CD4-positive, CD25-positive, alpha-beta regulatory T cell (primary cell): ENCODE data around the gene BIN1. TPM values are rescaled to one million over a fixed set of nuclear protein-coding genes. Genes with fewer than 3 reads are reported as not detected.
A peak's percentile ranks its signal among the peaks of the same experiment; 100 is the strongest.

Experiments used
- ATAC-seq, 2 donors: fragments of 150-1000 bp; cut with Tn5 transposase; one replicate each; pipeline ENCODE4 v1.10.0; 2021; ENCODE audit warnings: low read depth in 2 of 2, moderate number of reproducible peaks in 2 of 2, moderate library complexity in 1 of 2
- DNase-seq, 3 donors: peaks; one replicate each; pipeline versions ENCODE4 v3.0.0 to v3.0.0-alpha.2; 2012 to 2022; ENCODE audit warnings: mixed read lengths in 1 of 3
- H3K27ac ChIP-seq: one replicate; pipeline ENCODE4 v1.7.0; 2013; ENCODE audit warnings: mild to moderate bottlenecking, low read length; ENCODE audit not compliant: insufficient read depth, poor library complexity, severe bottlenecking
- H3K27me3 ChIP-seq: one replicate; pipeline ENCODE4 v1.7.0; 2013; ENCODE audit warnings: low read length; ENCODE audit not compliant: control insufficient read depth, insufficient read depth
- H3K36me3 ChIP-seq: one replicate; pipeline ENCODE4 v1.7.0; 2013; ENCODE audit warnings: mild to moderate bottlenecking, low read length, moderate library complexity; ENCODE audit not compliant: control insufficient read depth, insufficient read depth
- H3K4me1 ChIP-seq: 2 replicates; pipeline ENCODE4 v1.7.0; 2013; ENCODE audit warnings: mild to moderate bottlenecking, low read length; ENCODE audit not compliant: insufficient read depth, control insufficient read depth, poor library complexity, severe bottlenecking
- H3K4me3 ChIP-seq: one replicate; pipeline ENCODE4 v1.7.0; 2013; ENCODE audit warnings: low read depth, mild to moderate bottlenecking, low read length, moderate library complexity
- H3K9me3 ChIP-seq, 2 experiments: 1 replicate in 1 of 2; 2 replicates in 1 of 2; pipeline ENCODE4 v1.7.0; 2013; ENCODE audit warnings: low read length in 2 of 2, mild to moderate bottlenecking in 1 of 2, moderate library complexity in 1 of 2; ENCODE audit not compliant: control insufficient read depth in 2 of 2
- H3K27ac Mint-ChIP-seq, 3 donors: one replicate each; pipeline ENCODE4 v1.8.0; 2020 to 2022; ENCODE audit warnings: mild to moderate bottlenecking in 3 of 3, mixed read lengths in 3 of 3, moderate library complexity in 2 of 3
- H3K27me3 Mint-ChIP-seq: one replicate; pipeline ENCODE4 v1.8.0; 2022; ENCODE audit warnings: mild to moderate bottlenecking, mixed read lengths
- H3K36me3 Mint-ChIP-seq: one replicate; pipeline ENCODE4 v1.8.0; 2020; ENCODE audit warnings: mixed read lengths
- H3K4me1 Mint-ChIP-seq, 4 donors: one replicate each; pipeline ENCODE4 v1.8.0; 2020 to 2022; ENCODE audit warnings: mixed read lengths in 4 of 4, mild to moderate bottlenecking in 1 of 4
- H3K4me3 Mint-ChIP-seq, 4 donors: one replicate each; pipeline ENCODE4 v1.8.0; 2020 to 2022; ENCODE audit warnings: mild to moderate bottlenecking in 4 of 4, mixed read lengths in 4 of 4, moderate library complexity in 3 of 4
- H3K9me3 Mint-ChIP-seq, 7 donors: one replicate each; pipeline ENCODE4 v1.8.0; 2020 to 2022; ENCODE audit warnings: mixed read lengths in 7 of 7, mild to moderate bottlenecking in 3 of 7, moderate library complexity in 2 of 7
- polyA plus RNA-seq, 4 donors: library from polyadenylated mRNA; unstranded; fragments of 300-500 nt; fragmentation: Illumina TruSeq; gene quantifications; one replicate each; pipeline ENCODE4 v1.2.3, GENCODE V29; 2021
- total RNA-seq: library from RNA; stranded (reverse); gene quantifications from one replicate; pipeline ENCODE4 v1.2.3, GENCODE V29; 2022

Gene BIN1
- total and polyA plus RNA-seq, 5 donors from 2014 or later = 131 to 228 (median 164) TPM

DNA sequence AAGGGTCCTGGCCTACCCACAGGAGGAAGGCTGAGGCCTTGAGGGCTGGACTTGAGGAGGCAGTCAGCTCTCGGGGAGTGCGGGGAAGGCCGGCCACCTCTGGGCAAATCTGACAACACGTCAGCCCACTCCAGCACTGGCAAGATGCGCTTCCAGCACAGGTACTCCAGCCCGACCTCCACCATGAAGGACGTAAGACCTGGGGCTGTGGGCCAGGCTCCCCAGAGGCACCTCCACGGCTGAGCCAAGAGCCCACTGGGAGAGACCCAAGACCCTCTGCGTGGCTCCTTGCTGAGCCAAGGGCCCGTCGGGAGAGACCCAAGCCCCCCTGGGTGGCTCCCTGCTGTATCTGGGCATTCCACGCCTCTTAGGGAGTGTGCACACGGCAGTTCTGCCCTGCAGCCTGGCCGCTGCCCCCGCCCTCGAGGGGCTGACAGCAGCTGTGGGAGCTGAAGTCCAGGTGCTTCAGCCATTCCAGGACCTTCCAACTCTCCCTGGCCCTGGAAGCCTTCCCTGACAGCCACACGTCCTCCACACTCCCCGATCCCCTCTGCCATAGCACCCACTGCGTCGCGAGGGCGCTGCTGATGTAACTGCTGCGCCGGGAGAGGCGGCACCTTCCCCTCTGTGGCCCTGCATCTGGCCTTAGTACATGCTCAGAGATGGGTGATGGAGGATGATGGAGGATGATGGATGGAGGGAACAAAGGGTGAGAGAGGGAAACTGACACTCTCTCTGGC lies 50.2 kb downstream of the BIN1 start:
- peaks cover 22% of the 10 kb centered on the region for H3K36me3 ChIP-seq
- no peak for ATAC-seq
- no peaks in the 10 kb centered on the region for H3K4me1 ChIP-seq
- Mint-ChIP-seq H3K27me3 (no peaks in the 10 kb centered on the region), H3K4me1 (peaks cover 0 to 11% (median 0%) of the 10 kb centered on the region in 4 donors), H3K9me3 (no peaks in the 10 kb centered on the region), H3K4me3 (no peak overlapping the region), H3K27ac (no peak overlapping the region), H3K36me3 (peaks cover 8% of the 10 kb centered on the region)
- no peak for DNase-seq
- H3K27ac ChIP-seq = no peak overlapping the region
- H3K27me3 ChIP-seq = no peaks in the 10 kb centered on the region
- H3K4me3 ChIP-seq = no peak overlapping the region
- no peaks in the 10 kb centered on the region for H3K9me3 ChIP-seq

GRCh38 chr2:127056086-127056485 lies 50.9 kb downstream of the BIN1 start:
- Mint-ChIP-seq H3K36me3 (peaks cover 8% of the 10 kb centered on the region), H3K4me3 (no peak overlapping the region)
- no peak for ATAC-seq

GRCh38 chr2:127055786-127056076 lies 51.2 kb downstream of the BIN1 start:
- ATAC-seq (no peak), DNase-seq (no peak)
- H3K27ac Mint-ChIP-seq = no peak overlapping the region
- peaks cover 0 to 11% (median 0%) of the 10 kb centered on the region in 4 donors for H3K4me1 Mint-ChIP-seq
- H3K36me3 Mint-ChIP-seq = peaks cover 8% of the 10 kb centered on the region
- no peak overlapping the region for H3K4me3 Mint-ChIP-seq
- Histone ChIP-seq H3K4me3 (no peak overlapping the region), H3K27me3 (no peaks in the 10 kb centered on the region), H3K4me1 (no peaks in the 10 kb centered on the region), H3K36me3 (peaks cover 15% of the 10 kb centered on the region), H3K27ac (no peak overlapping the region), H3K9me3 (no peaks in the 10 kb centered on the region)
- H3K27me3 Mint-ChIP-seq = no peaks in the 10 kb centered on the region
- no peaks in the 10 kb centered on the region for H3K9me3 Mint-ChIP-seq

More at GRCh38 chr2:127056086-127056485, 50.9 kb downstream of the BIN1 start:
- no peaks in the 10 kb centered on the region for H3K9me3 ChIP-seq
- Mint-ChIP-seq H3K27me3 (no peaks in the 10 kb centered on the region), H3K9me3 (no peaks in the 10 kb centered on the region), H3K27ac (no peak overlapping the region), H3K4me1 (peaks cover 0 to 11% (median 0%) of the 10 kb centered on the region in 4 donors)
- no peak overlapping the region for H3K4me3 ChIP-seq
- H3K27me3 ChIP-seq = no peaks in the 10 kb centered on the region
- peaks cover 15% of the 10 kb centered on the region for H3K36me3 ChIP-seq
- no peak overlapping the region for H3K27ac ChIP-seq
- DNase-seq = no peak
- H3K4me1 ChIP-seq = no peaks in the 10 kb centered on the region

DNA sequence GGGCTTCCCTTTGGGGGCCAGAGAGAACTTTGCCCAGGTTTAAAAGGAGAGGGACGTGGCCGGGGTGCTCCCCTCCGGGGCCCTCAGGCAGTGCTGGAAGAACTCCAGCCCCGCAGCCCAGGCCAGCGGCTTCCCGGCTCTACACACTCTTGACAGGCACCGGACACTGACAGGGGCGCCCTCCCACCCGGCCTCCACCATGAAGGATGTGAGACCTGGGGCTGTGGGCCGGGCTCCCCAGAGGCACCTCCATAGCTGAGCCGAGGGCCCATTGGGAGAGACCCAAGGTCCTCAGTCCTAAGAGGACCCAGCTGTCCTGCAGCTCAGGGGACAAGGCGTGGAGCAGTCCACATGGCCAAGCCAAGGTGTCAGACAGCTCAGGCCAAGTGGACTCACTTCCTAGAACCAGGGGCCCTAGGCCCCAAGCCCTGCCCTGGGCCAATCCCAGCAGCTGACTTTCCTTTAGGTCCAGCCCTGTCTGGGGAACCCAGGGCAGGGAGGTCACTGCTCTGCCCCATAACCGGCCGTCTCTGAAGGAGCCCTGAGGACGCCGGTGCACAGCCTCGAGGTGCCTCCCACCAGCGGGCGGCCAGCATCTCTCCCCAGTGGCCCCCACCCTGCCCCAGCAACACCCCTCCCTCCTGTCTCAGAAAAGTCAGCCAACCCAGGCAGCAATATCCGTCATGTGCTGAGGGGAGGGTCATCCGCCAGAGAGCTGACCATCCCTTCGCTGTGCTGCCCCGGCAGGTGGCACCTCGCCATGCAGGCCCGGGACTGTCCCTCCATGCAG lies 51.8 kb downstream of the BIN1 start:
- H3K4me3 Mint-ChIP-seq = no peak overlapping the region
- peaks cover 0 to 11% (median 1%) of the 10 kb centered on the region in 4 donors for H3K4me1 Mint-ChIP-seq
- H3K27me3 Mint-ChIP-seq = no peaks in the 10 kb centered on the region
- H3K9me3 ChIP-seq = no peaks in the 10 kb centered on the region
- peaks cover 8% of the 10 kb centered on the region for H3K36me3 Mint-ChIP-seq
- H3K4me1 ChIP-seq = no peaks in the 10 kb centered on the region
- H3K27me3 ChIP-seq = no peaks in the 10 kb centered on the region
- peaks cover 15% of the 10 kb centered on the region for H3K36me3 ChIP-seq
- no peak overlapping the region for H3K27ac ChIP-seq
- ATAC-seq = no peak
- H3K9me3 Mint-ChIP-seq = no peaks in the 10 kb centered on the region
- no peak overlapping the region for H3K4me3 ChIP-seq
- DNase-seq = no peak
- H3K27ac Mint-ChIP-seq = no peak overlapping the region

DNA sequence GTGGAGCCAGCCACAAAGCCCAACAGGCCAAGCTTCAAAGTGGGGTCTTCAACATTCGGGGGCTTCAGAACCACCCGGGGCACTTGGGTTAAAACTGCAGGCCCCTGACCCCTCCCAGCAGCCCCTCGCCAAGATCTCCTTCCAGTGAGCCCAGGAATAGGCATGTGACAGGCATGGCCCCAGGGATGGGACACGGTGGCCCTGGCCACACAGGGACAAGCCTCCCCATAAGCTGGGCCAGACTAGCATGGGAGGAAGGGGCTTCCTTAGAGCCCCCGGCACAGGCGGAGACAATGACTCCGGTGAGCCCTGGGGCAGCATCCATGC lies 52.4 kb downstream of the BIN1 start:
- no peak for DNase-seq
- Mint-ChIP-seq H3K27me3 (no peaks in the 10 kb centered on the region), H3K27ac (no peak overlapping the region)

DNA sequence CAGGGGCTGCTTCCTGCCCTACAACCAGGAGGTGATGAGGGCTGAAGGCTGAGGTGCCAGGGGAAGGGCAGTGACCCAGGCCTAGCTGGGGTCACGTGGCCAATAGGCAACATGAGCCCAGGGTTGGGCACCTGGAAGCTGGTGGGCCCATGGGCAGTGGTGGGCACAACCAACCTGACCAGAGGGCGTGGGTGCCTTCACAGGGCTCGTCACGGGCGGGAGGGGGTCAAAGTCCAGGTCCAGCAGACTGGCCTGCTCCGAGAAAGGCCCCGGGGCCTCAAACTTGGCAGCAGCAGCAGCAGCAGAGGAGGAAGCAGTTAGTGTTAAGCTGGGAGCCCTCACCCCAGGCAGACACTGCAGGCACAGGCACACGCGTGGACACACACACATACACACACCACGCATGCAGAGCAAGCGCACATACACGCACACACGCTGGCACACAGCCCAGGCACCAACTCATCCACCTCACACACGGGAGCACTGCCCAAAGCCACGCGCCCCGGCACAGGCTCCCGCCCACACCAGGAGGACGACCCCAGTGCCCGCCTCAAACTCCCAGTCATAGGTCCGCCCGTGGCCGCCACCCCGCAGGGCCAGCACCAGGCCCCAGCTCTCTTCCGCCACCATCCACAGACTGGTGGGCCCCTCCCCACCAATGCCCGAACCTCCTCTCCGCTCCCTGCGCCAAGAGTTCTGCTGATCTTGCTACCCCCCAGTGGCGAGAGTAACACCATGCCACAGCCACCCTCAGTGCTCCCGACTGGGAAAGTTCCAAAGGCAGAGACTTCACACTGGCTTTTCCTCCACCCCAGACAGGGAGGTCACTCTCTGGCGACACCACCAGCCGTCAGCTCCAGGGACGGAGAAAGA lies 53.0 kb downstream of the BIN1 start:
- no peak overlapping the region for H3K4me3 ChIP-seq
- Mint-ChIP-seq H3K36me3 (peaks cover 8% of the 10 kb centered on the region), H3K27ac (peak overlapping the region in 1 of 3 donors; percentile 67)

More for the DNA sequence above, 52.4 kb downstream of the BIN1 start:
- Mint-ChIP-seq H3K4me1 (peaks cover 0 to 11% (median 1%) of the 10 kb centered on the region in 4 donors), H3K36me3 (peaks cover 8% of the 10 kb centered on the region), H3K4me3 (no peak overlapping the region), H3K9me3 (no peaks in the 10 kb centered on the region)
- H3K27ac ChIP-seq = no peak overlapping the region
- no peaks in the 10 kb centered on the region for H3K9me3 ChIP-seq
- no peak overlapping the region for H3K4me3 ChIP-seq
- no peaks in the 10 kb centered on the region for H3K4me1 ChIP-seq
- H3K36me3 ChIP-seq = peaks cover 14% of the 10 kb centered on the region
- no peaks in the 10 kb centered on the region for H3K27me3 ChIP-seq
- ATAC-seq = no peak

GRCh38 chr2:127052771-127053691 lies 53.9 kb downstream of the BIN1 start:
- peaks cover 0 to 11% (median 1%) of the 10 kb centered on the region in 4 donors for H3K4me1 Mint-ChIP-seq
- Histone ChIP-seq H3K27me3 (no peaks in the 10 kb centered on the region), H3K4me3 (no peak overlapping the region), H3K36me3 (peaks cover 15% of the 10 kb centered on the region), H3K4me1 (no peaks in the 10 kb centered on the region), H3K9me3 (no peaks in the 10 kb centered on the region), H3K27ac (no peak overlapping the region)
- ATAC-seq (no peak), DNase-seq (no peak)
- H3K36me3 Mint-ChIP-seq = peaks cover 8% of the 10 kb centered on the region
- no peaks in the 10 kb centered on the region for H3K27me3 Mint-ChIP-seq
- H3K9me3 Mint-ChIP-seq = no peaks in the 10 kb centered on the region
- peak overlapping the region in 2 of 3 donors; percentile 12 to 51 for H3K27ac Mint-ChIP-seq
- peak overlapping the region in 1 of 4 donors; percentile 7 for H3K4me3 Mint-ChIP-seq

More for the DNA sequence above, 53.0 kb downstream of the BIN1 start:
- no peaks in the 10 kb centered on the region for H3K9me3 Mint-ChIP-seq
- peaks cover 0 to 11% (median 1%) of the 10 kb centered on the region in 4 donors for H3K4me1 Mint-ChIP-seq
- H3K9me3 ChIP-seq = no peaks in the 10 kb centered on the region
- DNase-seq (no peak), ATAC-seq (no peak)
- peaks cover 12% of the 10 kb centered on the region for H3K36me3 ChIP-seq
- H3K27me3 ChIP-seq = no peaks in the 10 kb centered on the region
- no peak overlapping the region for H3K27ac ChIP-seq
- H3K27me3 Mint-ChIP-seq = no peaks in the 10 kb centered on the region
- no peak overlapping the region for H3K4me3 Mint-ChIP-seq
- H3K4me1 ChIP-seq = no peaks in the 10 kb centered on the region
